Measurements from ENCODE around the gene EEIG1. TPM values are rescaled to one million over a fixed set of nuclear protein-coding genes. Genes with fewer than 3 reads are reported as not detected.

EEIG1 gene
- total RNA-seq, 1 experiment from 2014 or later, result 52.3 TPM

DNA sequence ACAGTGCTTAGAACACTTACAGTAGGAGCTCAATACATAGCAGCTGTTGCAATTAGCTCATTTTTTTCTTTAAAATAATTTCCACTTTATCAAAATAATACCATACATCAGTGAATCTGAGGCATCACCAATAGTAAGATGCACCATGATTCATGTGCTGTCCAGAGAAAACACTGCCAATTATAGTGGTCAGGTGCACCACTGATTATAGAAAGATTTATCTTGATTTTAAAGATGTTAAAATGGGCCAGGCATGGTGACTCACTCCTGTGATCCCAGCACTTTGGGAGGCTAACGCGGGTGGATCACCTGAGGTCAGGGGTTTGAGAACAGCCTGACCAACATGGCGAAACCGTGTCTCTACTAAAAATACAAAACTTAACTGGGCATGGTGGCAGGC, 46.9 kb upstream of the EEIG1 start:
- Mint-ChIP-seq H3K4me1 (peaks cover 2 to 3% of the 10 kb centered on the region in 2 experiments; a peak in 1 of 4 replicates), H3K36me3 (ENCODE audit: insufficient read depth in 1 of 3, low read depth in 3 of 3) (no peaks in the 10 kb centered on the region), H3K4me3 (no peak overlapping the region), H3K27ac (no peak overlapping the region), H3K9me3 (no peaks in the 10 kb centered on the region), H3K27me3 (ENCODE audit: low read depth) (peaks cover 1% of the 10 kb centered on the region; the same call in 1 of the 2 replicates)
- H2BK120ac ChIP-seq (ENCODE audit: low read depth, low read length, poor library complexity, severe bottlenecking), result no peak overlapping the region
- no peaks in the 10 kb centered on the region for H3K23me2 ChIP-seq (ENCODE audit: insufficient read length, low read depth, low read length, poor library complexity, severe bottlenecking)
- no peak overlapping the region for H3K4ac ChIP-seq (ENCODE audit: low read depth, low read length)
- TF ChIP-seq, protein P1, sequence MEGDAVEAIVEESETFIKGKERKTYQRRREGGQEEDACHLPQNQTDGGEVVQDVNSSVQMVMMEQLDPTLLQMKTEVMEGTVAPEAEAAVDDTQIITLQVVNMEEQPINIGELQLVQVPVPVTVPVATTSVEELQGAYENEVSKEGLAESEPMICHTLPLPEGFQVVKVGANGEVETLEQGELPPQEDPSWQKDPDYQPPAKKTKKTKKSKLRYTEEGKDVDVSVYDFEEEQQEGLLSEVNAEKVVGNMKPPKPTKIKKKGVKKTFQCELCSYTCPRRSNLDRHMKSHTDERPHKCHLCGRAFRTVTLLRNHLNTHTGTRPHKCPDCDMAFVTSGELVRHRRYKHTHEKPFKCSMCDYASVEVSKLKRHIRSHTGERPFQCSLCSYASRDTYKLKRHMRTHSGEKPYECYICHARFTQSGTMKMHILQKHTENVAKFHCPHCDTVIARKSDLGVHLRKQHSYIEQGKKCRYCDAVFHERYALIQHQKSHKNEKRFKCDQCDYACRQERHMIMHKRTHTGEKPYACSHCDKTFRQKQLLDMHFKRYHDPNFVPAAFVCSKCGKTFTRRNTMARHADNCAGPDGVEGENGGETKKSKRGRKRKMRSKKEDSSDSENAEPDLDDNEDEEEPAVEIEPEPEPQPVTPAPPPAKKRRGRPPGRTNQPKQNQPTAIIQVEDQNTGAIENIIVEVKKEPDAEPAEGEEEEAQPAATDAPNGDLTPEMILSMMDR (conservative IDR thresholded peaks at IDR 0.05), result no peak
- no peaks in the 10 kb centered on the region for H4K20me1 ChIP-seq (ENCODE audit: control insufficient read depth, insufficient read depth, insufficient read length)
- no peaks in the 10 kb centered on the region for H3K9me3 ChIP-seq (ENCODE audit: control insufficient read depth, low read depth, low read length)
- H3K27me3 ChIP-seq (ENCODE audit: insufficient read depth, low read length), result no peaks in the 10 kb centered on the region
- H4K8ac ChIP-seq (replicated peaks; ENCODE audit: insufficient read length, low read depth, low read length), result no peak overlapping the region
- no peaks in the 10 kb centered on the region for H3K79me1 ChIP-seq (ENCODE audit: insufficient read depth, low read depth, low read length, poor library complexity, severe bottlenecking)
- no peak overlapping the region for H3K23ac ChIP-seq (ENCODE audit: insufficient read length, low read depth, low read length)
- H2BK15ac ChIP-seq (ENCODE audit: low read depth, low read length), result no peak overlapping the region
- H3K56ac ChIP-seq (ENCODE audit: insufficient read length, low read depth, low read length), result no peak overlapping the region
- H4K91ac ChIP-seq (ENCODE audit: insufficient read length, low read depth, low read length), result no peak overlapping the region
- no peaks in the 10 kb centered on the region for H3K4me1 ChIP-seq (ENCODE audit: insufficient read depth, low read length)
- no peak overlapping the region for H3K4me2 ChIP-seq (ENCODE audit: insufficient read depth, insufficient read length, low read length)
- no peak overlapping the region for H2BK12ac ChIP-seq (ENCODE audit: insufficient read length, low read depth, low read length)
- H3K27ac ChIP-seq (ENCODE audit: insufficient read length, low read depth, low read length), result no peak overlapping the region
- no CpG with 5 or more reads among the region's 4 CpGs for WGBS (ENCODE audit: extremely low coverage, insufficient read length, low lambda C conversion rate)
- H3T11ph ChIP-seq (ENCODE audit: low read length), result no peak overlapping the region
- DNase-seq, result no peak
- H2BK5ac ChIP-seq (ENCODE audit: insufficient read length, low read length), result no peak overlapping the region
- no peak overlapping the region for H3K18ac ChIP-seq (ENCODE audit: insufficient read length, low read depth, low read length)
- H2AK5ac ChIP-seq (ENCODE audit: insufficient read length, low read length), result no peak overlapping the region
- no peak overlapping the region for H4K5ac ChIP-seq (ENCODE audit: insufficient read length, low read depth, low read length)
- no peak overlapping the region for H3K9ac ChIP-seq (ENCODE audit: extremely low read depth, insufficient read length, low read length)
- no peak overlapping the region for H2AFZ ChIP-seq (ENCODE audit: low read length)
- no peak overlapping the region for H3K14ac ChIP-seq (ENCODE audit: insufficient read depth, low read length)
- H3K79me2 ChIP-seq (ENCODE audit: insufficient read depth, low read length), result no peaks in the 10 kb centered on the region
- H2BK20ac ChIP-seq (ENCODE audit: low read depth, low read length, poor library complexity, severe bottlenecking), result no peak overlapping the region

All from H9 (cell line).